Measurements from ENCODE around the gene INAFM2.
A peak's percentile ranks its signal among the peaks of the same experiment; 100 is the strongest.

Gene INAFM2

DNA sequence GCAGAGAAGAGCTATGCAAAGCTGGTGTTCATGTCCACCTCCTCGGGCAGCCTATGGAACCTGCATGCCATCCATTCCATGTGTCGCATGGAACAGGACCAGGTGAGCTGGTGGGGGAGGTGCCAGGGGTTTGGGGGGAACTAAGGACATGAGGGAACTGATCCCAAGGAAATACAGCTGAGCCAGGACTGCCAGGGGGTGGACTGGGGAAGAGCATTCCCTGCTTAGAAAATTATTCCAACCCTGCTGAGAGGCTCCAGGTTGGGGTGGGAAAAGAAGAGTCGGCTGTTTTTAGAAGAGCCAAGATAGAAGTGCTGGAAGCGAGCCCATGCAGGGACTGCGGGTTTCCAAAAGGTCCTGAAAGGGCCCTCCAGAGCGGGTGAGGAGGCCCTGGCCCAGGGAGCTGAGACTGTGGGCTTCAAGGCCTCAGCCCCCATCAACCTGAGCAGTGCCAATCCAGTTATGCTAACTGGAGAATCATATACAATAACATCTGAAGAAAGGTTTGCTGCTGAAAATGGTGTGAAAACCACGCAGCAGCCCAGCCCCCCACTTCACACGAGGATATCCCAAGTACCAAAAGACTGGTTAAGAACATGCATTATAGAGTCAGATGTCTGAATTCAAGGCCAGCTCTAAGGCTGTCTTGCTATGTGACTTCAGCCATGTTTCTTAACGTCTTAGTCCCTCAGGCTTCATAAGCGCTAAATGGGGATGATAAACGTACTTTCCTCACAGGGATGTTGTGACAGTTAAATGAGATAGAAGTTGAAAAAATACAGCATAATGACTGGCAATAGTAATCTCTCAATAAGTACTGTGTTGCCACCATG lies 42.3 kb downstream of the INAFM2 start:
- DNase-seq: no peak

DNA sequence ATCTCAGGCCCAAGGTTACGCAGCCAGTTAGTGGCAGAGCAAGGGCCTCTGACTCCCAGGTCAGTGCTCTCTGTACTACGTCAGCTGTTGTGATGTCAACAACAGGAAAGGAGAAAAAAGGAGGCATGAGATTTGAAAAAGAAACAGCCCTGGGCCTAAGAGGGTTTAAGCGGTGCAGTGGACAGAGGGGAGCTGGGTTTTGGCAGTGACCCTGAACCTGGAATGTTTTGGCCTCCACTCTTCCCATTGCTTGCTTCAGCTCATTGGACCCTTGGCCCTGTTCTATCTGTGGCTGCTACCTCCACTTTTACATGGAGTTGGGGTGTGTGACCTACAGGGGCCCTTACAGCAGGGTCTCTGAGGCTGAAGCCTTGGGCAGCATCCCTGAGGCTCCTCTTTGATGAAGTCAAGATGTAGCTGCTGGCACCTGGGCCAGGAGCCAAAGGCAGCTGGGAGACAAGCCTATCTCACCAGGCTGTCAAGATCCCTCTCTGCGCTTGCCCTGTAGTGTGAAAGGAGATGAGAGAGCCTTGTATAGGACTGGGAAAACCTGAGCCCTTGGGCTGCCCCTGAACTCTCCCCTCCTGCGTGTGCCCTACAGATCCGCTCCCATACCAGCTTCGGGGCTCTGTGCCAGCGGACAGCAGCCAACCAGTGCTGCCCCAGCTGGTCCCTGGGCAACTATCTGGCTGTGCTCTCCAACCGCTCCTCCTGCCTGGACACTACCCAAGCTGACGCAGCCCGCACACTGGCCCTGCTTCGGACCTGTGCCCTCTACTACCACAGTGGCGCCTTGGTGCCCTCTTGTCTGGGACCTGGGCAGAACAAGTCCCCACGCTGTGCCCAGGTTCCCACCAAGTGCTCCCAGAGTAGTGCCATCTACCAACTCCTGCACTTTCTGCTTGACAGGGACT lies 43.2 kb downstream of the INAFM2 start:
- no peak for DNase-seq

DNA sequence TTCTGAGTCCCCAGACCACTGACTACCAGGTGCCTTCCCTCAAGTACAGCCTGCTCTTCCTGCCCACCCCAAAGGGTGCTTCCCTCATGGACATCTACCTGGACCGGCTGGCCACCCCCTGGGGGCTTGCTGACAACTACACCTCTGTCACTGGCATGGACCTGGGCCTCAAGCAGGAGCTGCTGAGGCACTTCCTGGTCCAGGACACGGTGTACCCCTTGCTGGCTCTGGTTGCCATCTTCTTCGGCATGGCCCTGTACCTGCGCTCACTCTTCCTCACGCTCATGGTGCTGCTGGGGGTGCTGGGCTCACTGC lies 43.8 kb downstream of the INAFM2 start:
- DNase-seq: no peak

DNA sequence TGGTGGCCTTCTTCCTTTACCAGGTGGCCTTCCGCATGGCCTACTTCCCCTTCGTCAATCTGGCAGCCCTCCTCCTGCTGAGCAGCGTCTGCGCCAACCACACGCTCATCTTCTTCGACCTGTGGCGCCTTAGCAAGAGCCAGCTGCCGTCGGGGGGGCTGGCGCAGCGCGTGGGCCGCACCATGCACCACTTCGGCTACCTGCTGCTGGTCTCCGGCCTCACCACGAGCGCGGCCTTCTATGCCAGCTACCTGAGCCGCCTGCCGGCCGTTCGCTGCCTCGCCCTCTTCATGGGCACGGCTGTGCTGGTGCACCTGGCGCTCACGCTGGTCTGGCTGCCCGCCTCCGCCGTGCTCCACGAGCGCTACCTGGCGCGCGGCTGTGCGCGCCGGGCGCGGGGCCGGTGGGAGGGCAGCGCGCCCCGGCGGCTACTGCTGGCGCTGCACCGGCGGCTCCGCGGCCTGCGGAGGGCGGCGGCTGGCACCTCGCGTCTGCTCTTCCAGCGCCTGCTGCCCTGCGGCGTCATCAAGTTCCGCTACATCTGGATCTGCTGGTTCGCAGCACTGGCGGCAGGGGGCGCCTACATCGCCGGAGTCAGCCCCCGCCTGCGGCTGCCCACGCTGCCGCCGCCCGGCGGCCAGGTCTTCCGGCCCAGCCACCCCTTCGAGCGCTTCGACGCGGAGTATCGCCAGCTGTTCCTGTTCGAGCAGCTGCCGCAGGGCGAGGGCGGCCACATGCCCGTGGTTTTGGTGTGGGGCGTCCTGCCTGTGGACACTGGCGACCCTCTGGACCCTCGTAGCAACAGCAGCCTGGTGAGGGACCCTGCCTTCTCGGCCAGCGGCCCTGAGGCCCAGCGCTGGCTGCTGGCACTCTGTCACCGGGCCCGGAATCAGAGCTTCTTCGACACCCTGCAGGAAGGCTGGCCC lies 44.5 kb downstream of the INAFM2 start:
- peak; percentile 92 for DNase-seq

DNA sequence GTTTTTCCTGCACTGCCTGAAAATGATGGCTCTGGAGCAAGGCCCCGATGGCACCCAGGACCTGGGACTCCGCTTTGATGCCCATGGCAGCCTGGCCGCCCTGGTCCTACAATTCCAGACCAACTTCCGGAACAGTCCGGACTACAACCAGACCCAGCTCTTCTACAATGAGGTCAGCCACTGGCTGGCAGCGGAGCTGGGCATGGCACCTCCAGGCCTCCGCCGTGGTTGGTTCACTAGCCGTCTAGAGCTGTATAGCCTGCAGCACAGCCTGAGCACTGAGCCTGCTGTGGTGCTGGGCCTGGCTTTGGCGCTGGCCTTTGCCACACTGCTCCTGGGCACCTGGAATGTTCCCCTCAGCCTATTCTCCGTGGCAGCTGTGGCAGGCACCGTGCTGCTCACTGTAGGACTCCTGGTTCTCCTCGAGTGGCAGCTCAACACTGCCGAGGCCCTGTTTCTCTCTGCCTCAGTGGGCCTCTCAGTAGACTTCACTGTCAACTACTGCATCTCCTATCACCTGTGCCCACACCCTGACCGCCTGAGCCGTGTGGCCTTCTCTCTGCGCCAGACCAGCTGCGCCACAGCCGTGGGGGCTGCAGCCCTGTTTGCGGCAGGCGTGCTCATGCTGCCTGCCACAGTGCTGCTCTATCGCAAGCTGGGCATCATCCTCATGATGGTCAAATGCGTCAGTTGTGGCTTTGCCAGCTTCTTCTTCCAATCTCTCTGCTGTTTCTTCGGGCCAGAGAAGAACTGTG lies 45.4 kb downstream of the INAFM2 start:
- no peak for DNase-seq

DNA sequence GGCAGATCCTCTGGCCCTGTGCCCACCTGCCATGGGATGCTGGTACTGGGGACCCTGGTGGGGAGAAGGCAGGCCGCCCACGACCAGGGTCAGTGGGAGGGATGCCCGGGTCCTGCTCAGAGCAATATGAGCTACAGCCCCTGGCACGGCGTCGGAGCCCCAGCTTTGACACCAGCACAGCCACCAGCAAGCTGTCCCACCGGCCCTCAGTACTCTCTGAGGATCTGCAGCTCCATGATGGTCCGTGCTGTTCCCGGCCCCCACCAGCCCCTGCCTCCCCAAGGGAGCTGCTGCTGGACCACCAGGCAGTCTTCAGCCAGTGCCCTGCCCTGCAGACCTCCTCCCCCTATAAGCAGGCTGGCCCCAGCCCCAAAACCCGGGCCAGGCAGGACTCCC lies 46.0 kb downstream of the INAFM2 start:
- no peak for DNase-seq

DNA sequence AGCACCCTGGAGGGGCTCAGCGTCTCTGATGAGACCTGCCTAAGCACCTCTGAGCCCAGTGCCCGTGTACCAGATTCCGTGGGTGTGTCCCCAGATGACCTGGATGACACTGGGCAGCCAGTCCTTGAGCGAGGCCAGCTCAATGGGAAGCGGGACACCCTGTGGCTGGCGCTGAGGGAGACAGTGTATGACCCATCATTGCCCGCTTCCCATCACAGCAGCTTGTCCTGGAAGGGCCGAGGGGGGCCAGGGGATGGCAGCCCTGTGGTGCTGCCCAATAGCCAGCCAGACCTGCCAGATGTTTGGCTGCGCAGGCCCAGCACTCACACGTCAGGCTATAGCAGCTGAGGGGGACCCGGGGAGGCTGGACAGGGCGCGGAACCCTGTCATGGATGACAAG lies 46.5 kb downstream of the INAFM2 start:
- DNase-seq: no peak

DNA sequence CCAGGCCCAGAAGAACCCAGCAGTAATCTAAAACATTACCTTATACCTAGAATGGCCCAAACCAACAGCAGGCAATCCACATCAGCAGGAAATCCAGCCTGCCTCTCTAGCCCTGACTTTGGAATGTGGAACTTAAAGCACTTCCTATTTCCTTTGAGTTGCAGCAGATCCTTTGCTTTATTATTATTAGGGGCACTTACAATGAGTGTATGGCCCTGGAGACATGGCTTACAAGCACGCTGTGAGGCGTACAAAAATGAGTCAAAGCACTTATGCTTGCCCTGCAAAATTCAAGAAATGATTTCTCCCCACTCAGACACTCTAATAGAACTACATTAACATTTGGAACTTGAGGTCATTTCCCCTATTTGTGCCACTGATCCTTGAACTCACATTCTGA lies 49.5 kb downstream of the INAFM2 start:
- no peak for DNase-seq
